PFSK-1 (cell line): ENCODE data around the gene CCDC13.

Experiments used
- POLR2AphosphoS5 ChIP-seq: IDR thresholded peaks from 2 replicates; pipeline ENCODE4 v1.6.1; 2012; ENCODE audit warnings: low read depth, mild to moderate bottlenecking, control low read depth, low read length, moderate library complexity
- REST ChIP-seq, 2 experiments: IDR thresholded peaks; 2 replicates each; pipeline versions ENCODE4 v1.6.1 to v1.8.0; 2011 to 2012; ENCODE audit warnings: low read depth in 2 of 2, low read length in 2 of 2, control low read depth in 1 of 2, inconsistent platforms in 1 of 2, mild to moderate bottlenecking in 1 of 2, moderate library complexity in 1 of 2; ENCODE audit not compliant: insufficient read depth in 1 of 2
- SIN3A ChIP-seq: IDR thresholded peaks from 2 replicates; pipeline ENCODE4 v1.6.1; 2012; ENCODE audit warnings: mild to moderate bottlenecking, low read length, moderate library complexity, borderline replicate concordance; ENCODE audit not compliant: insufficient read depth
- TAF1 ChIP-seq: IDR thresholded peaks from 2 replicates; pipeline ENCODE4 v1.6.1; 2012; ENCODE audit warnings: low read length, control low read depth, borderline replicate concordance; ENCODE audit not compliant: insufficient read depth

GRCh38 chr3:42800251-42800650, 27.2 kb upstream of the CCDC13 start:
- TF ChIP-seq POLR2AphosphoS5, result no peak
- TF ChIP-seq REST (IDR thresholded peaks at IDR 0.05; ENCODE audit: insufficient read depth in 1 of 2, low read depth in 2 of 2, low read length in 2 of 2), result no peak
- no peak for TF ChIP-seq TAF1
- no peak for TF ChIP-seq SIN3A
